ENCODE data around the gene TCF23.

- TF ChIP-seq, protein P1, sequence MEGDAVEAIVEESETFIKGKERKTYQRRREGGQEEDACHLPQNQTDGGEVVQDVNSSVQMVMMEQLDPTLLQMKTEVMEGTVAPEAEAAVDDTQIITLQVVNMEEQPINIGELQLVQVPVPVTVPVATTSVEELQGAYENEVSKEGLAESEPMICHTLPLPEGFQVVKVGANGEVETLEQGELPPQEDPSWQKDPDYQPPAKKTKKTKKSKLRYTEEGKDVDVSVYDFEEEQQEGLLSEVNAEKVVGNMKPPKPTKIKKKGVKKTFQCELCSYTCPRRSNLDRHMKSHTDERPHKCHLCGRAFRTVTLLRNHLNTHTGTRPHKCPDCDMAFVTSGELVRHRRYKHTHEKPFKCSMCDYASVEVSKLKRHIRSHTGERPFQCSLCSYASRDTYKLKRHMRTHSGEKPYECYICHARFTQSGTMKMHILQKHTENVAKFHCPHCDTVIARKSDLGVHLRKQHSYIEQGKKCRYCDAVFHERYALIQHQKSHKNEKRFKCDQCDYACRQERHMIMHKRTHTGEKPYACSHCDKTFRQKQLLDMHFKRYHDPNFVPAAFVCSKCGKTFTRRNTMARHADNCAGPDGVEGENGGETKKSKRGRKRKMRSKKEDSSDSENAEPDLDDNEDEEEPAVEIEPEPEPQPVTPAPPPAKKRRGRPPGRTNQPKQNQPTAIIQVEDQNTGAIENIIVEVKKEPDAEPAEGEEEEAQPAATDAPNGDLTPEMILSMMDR (IDR thresholded peaks at IDR 0.05): no peak
- TF ChIP-seq POLR2A (IDR thresholded peaks at IDR 0.05): no peak
These were observed 35.3 kb downstream of the TCF23 start for GRCh38 chr2:27184115-27184514.
